HG02973 (cell line): ENCODE data around the gene RTCB.

Experiments
- ATAC-seq: cut with Tn5 transposase; IDR thresholded peaks from one replicate; pipeline ENCODE4 v1.9.1; 2021; ENCODE audit warnings: moderate library complexity; ENCODE audit not compliant: unreplicated experiment

The RTCB gene

GRCh38 chr22:32411829-32412592 is at the start of gene RTCB:
RTCB (minus strand) TSS chr22:32412247; CDS start chr22:32412156, 91 bp downstream.
- peak; percentile 54 for ATAC-seq

- ATAC-seq = no peak
These were observed 45.0 kb upstream of the RTCB start for GRCh38 chr22:32457031-32457430.

GRCh38 chr22:32448980-32449379 is 36.9 kb upstream of the RTCB start:
- no peak for ATAC-seq

DNA sequence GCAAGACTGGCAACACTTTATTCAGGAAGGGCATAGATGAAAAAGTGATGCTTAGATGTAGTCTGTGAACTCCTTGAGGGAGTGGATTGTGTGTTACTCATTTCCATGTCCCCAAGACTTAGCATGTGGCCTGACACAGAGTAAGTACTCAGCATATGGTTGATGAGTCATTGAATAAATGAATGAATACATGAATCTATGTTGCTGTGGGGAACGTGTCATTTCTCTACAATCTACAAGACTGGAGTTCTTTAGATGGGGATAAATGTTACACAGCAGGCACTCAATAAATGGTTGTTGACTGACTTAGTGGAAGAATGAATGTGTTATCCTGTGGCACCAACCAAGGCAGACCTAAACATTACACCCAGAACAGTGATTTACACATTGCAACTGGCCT is 34.3 kb upstream of the RTCB start:
- ATAC-seq = no peak

DNA sequence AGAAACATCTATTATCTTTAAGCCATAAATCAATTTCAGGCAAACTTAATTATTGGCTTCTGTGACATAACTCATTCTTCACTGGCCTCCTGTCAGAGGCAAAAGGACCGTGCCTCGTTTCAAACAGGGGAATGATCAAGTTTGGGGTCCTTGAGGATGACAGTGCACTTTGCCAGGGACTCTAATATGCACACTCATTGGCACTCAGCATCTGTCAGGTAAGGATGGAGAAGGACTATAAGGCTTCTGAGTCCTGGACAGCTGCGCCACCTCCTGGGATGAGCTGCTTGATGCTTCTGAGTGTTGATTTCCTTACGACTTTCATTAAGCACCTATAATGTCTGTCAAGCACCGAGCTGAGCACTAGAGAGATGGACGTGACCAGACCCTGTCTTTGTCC is 32.0 kb upstream of the RTCB start:
- ATAC-seq = no peak

GRCh38 chr22:32430352-32430751 is 18.3 kb upstream of the RTCB start:
- no peak for ATAC-seq

- no peak for ATAC-seq
These were observed 14.8 kb upstream of the RTCB start for GRCh38 chr22:32426881-32427280.

GRCh38 chr22:32423664-32424063 is 11.6 kb upstream of the RTCB start:
- no peak for ATAC-seq

- no peak for ATAC-seq
These were observed 10.0 kb upstream of the RTCB start for GRCh38 chr22:32422062-32422461.

DNA sequence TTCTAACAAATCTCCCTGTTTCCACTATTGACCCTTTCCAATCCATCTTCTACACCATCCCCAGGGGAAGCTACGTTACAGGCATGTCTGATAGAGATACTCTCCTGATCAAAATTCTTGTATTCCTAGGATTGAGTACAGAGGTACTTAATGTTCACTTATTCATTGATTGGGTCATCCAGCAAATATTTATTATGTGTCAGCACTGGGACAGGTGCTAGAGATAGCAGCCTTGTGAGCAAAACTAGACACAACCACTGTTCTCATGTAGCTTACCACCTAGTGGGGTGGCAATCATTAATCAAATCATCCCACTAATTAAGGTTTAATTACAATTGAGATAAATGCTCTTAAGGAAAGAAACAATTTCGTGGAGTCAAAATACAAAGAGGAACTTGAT is 9.4 kb upstream of the RTCB start:
- no peak for ATAC-seq

GRCh38 chr22:32417906-32418305 is 5.9 kb upstream of the RTCB start:
- no peak for ATAC-seq

- ATAC-seq = no peak
These were observed 4.6 kb upstream of the RTCB start for GRCh38 chr22:32416556-32417085.

DNA sequence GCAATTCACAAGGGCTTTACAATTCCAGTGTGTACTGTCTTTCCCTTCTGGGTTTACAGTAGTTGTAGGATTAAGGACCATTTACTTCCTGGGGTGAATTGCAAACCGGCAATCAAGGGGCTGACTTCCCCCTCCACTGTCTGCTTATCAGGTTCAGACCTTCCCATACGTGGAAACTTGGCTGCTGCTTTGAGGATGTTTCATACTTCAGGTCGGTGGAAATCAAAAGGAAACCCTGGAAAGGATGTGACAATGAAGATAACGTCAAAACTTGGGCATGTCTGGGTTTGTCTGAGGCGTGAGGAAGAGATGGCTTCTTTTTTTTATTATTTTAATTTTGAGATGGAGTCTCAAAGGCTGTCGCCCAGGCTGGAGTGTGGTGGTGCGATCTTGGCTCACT is 2.1 kb upstream of the RTCB start:
- no peak for ATAC-seq

DNA sequence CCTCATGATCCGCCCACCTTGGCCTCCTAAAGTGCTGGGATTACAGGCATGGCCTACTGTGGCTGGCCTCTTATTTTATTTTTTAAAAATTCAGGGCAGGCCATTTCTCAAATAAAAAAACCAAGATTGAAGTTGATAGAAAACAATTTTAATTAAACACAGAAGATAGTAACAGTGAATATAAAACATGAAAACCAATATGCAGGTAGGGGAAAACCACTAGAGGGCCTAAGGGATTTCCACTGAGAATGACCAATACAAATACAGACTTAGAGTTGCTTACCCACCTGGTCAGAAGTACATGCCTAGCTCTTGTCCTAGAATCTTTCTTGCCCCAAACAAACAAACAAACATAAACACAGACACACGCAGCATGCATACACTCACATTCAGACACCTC is 1.7 kb upstream of the RTCB start:
- ATAC-seq = no peak

DNA sequence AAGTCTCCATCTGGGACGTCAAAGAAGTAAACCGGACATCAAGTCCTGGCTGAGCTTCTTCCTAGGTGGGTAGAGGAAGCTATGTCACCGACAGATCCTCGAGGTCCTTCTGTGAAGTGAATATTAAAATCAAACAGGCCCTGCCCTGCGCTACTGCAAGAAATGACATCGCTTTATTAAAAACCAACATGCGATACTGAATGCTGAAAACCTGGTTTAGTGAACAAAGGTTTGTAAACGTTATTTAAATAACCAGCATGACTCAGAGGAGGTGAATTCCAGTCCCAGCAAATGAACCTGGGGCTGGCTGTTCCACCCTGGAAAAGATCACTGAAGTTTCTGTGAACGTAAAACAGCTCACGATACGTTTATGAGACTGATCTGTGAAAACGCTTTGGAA is 645 bp downstream of the RTCB start:
- ATAC-seq = peak; percentile 5

DNA sequence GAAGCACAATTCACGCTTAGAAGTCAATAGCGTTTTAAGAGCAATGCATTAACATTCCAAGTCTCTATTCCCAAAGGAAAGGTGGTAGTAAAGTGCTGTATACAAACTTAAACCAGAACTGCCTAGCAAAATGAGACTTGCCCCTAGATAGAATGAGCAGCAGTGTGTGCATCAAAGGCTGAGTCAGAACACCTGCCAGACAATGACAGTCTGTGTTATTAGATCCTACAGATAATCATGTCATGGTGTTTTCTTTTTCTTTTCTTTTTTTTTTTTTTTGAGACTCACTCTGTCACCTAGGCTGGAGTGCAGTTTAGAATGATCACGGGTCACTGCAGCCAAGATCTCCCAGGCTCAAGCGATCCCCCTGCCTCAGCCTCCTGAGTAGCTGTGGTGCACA is 1.6 kb downstream of the RTCB start:
- no peak for ATAC-seq

GRCh38 chr22:32409977-32410376 is 2.1 kb downstream of the RTCB start:
- no peak for ATAC-seq

GRCh38 chr22:32407936-32408335 is 4.1 kb downstream of the RTCB start:
- no peak for ATAC-seq

- no peak for ATAC-seq
These were observed 4.7 kb downstream of the RTCB start for GRCh38 chr22:32407312-32407711.

DNA sequence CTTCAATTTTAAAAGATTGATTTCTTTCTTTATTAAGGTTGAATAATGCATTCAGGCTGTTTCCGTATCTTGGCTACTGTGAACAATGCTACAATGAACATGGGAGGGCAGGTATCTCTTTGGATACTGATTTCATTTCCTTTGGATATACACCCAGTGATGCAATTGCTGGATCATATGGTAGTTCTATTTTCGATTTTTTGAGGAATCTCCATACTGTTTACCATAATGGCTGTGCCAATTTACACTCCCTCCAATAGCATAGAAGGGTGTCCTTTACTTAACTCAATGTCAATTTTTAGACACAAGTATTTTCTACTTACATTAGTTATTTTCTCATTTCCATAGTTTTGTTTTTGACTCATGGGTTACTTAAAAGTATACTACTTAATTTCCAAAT is 8.0 kb downstream of the RTCB start:
- no peak for ATAC-seq

DNA sequence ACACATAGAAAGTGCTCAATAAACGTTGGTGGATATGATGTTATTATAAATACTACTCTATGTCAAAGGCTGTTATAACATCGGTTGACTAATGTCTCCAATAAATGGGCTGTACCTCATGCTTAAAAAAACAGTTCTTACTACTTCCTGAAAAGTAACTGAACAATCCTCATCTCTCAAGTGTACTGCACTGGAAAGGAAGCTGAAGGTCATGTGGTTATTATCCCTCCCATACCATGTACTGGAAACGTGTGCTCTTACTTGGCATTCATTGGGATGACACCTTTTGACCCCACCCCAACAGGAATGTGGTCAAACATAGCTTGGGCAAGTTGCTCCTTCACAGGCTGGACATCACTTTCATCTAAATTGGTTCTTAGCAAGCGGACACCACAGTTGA is 10.6 kb downstream of the RTCB start:
- ATAC-seq = no peak

DNA sequence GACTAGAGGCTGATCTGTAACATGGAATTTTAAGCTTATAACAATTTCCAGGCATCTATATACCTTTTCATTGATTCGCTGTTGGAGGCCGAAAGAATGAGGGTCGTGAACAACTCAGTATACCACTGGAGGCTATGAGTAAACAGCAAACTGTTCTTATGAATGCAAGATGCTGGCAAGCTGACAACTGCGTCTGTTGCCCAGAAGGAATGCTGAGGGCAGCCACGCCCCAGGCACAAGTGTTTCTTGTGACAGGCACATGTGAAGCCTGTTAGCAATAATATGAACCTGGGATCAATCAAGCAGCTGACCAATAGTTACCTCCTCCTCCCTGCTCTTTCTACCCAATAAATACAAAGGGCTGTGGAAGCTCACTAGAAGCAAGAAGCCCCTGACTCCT is 15.3 kb downstream of the RTCB start:
- ATAC-seq = no peak

DNA sequence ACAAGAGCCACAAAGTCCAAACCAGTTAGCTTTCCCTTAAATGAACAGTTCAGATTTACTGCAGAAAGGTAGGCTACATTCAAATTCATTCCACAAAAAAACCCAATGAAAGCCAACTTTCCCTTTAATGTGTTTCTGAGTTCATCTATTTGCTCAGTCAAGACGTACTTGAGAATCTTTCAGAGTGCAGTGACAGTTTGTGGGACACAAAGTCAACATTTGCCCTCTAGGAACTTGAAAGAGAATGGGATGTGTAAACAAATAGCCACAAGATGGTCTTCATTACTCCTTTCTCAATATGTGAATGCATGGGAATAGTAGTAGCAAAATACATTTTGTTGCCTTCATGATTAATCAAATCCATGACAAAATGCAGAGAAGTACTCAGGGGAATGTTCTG is 15.8 kb downstream of the RTCB start:
- no peak for ATAC-seq
